Measurements from ENCODE around the gene KLHDC7A.

GRCh38 chr1:18496056-18496455 is 15.3 kb downstream of the KLHDC7A start:
- no peak for TF ChIP-seq CTCF (IDR thresholded peaks at IDR 0.05)
- TF ChIP-seq POLR2A (IDR thresholded peaks at IDR 0.05): no peak

All from heart left ventricle (tissue), 13 donors.